ENCODE measurements around the gene MDFIC2.
A peak's percentile ranks its signal among the peaks of the same experiment; 100 is the strongest.

MDFIC2 gene

DNA sequence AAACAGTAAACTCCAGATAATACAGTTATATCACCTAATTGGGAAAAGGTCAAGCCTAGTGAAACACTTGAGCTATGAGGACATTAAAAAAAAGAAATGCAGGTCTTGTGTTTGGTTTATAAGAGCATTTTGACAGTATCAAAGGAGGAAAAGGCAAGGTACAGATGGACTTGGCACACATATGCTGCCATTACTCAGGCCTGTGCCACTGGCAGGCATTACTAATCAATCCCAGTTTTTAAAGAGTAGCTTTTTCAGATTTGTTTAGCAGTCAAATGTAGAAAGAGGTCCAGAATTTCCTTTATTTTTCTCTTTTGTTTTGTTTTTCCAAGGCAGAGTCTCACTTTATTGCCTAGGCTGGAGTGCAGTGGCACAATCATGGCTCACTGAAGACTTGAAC is 38.9 kb downstream of the MDFIC2 start:
- TF ChIP-seq, protein P1, sequence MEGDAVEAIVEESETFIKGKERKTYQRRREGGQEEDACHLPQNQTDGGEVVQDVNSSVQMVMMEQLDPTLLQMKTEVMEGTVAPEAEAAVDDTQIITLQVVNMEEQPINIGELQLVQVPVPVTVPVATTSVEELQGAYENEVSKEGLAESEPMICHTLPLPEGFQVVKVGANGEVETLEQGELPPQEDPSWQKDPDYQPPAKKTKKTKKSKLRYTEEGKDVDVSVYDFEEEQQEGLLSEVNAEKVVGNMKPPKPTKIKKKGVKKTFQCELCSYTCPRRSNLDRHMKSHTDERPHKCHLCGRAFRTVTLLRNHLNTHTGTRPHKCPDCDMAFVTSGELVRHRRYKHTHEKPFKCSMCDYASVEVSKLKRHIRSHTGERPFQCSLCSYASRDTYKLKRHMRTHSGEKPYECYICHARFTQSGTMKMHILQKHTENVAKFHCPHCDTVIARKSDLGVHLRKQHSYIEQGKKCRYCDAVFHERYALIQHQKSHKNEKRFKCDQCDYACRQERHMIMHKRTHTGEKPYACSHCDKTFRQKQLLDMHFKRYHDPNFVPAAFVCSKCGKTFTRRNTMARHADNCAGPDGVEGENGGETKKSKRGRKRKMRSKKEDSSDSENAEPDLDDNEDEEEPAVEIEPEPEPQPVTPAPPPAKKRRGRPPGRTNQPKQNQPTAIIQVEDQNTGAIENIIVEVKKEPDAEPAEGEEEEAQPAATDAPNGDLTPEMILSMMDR (IDR thresholded peaks at IDR 0.05; ENCODE audit: poor library complexity, severe bottlenecking), result no peak
- H3K27me3 ChIP-seq (ENCODE audit: insufficient read depth, poor library complexity, severe bottlenecking), result no peaks in the 10 kb centered on the region
- H3K9me3 ChIP-seq (ENCODE audit: severe bottlenecking), result no peaks in the 10 kb centered on the region
- H3K4me1 ChIP-seq (ENCODE audit: insufficient read depth, poor library complexity, severe bottlenecking), result no peaks in the 10 kb centered on the region
- DNase-seq (ENCODE audit: low spot score), result no peak
- no peak overlapping the region for H3K27ac ChIP-seq (ENCODE audit: poor library complexity, severe bottlenecking)
- no peak for ATAC-seq (ENCODE audit: low read depth)
- no peak overlapping the region for H3K4me3 ChIP-seq (ENCODE audit: severe bottlenecking)
- no peaks in the 10 kb centered on the region for H3K36me3 ChIP-seq (ENCODE audit: low read depth)

DNA sequence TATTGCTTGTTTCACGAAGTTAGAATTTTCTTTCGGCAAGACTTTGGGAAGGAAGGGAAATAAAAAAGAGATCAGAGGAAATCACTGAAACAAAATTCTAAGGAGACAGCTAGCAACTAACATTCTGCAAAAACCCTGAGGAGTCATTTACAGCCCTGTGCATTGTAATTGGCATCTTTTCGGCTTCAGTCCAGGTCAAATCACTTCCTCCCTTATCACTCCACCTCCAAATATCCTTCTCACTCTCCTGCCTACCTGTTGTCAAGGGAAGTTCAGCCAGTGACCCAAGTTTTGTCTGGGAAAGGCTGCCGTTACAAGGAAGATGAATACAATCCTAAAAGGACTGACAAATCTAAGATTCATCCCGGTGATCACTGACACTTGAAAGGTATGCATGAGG is 39.6 kb downstream of the MDFIC2 start:
- Histone ChIP-seq H3K4me3 (ENCODE audit: severe bottlenecking) (no peak overlapping the region), H3K36me3 (ENCODE audit: low read depth) (no peaks in the 10 kb centered on the region), H3K9me3 (ENCODE audit: severe bottlenecking) (no peaks in the 10 kb centered on the region), H3K4me1 (ENCODE audit: insufficient read depth, poor library complexity, severe bottlenecking) (no peaks in the 10 kb centered on the region), H3K27me3 (ENCODE audit: insufficient read depth, poor library complexity, severe bottlenecking) (no peaks in the 10 kb centered on the region), H3K27ac (ENCODE audit: poor library complexity, severe bottlenecking) (no peak overlapping the region)
- DNase-seq (ENCODE audit: low spot score), result no peak
- ATAC-seq (ENCODE audit: low read depth), result no peak
- TF ChIP-seq, protein P1 (IDR thresholded peaks at IDR 0.05; ENCODE audit: poor library complexity, severe bottlenecking), result no peak

DNA sequence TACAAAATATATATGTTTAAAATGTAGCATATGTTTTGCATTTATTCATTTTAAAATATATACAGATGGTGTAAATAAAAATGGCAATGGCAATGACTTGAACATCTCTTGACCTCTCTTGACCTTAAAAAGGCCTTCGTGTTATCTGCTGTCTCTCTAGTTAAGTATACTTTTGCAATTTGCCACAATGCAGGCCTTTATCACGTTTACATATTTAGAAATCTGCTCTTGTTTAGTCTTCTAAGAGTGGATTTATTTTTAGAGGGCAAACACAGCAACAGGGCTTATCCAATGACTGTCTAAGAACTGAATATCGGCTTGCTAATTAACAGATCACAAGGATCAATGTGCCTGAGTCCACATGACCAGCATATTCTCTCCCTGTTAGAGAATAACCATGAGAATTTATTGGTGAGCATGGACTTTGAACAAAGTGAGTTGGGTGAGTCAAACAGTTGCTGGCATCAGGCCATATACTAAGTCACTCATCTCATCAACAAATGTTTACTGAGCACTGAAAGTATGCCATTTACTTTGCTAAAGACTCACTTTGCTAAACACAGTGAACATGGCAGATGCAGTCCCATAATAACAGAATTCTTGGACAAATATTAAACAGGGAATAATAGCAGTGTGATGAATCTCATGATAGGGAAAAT is 48.2 kb downstream of the MDFIC2 start:
- Histone ChIP-seq H3K27me3 (ENCODE audit: insufficient read depth, poor library complexity, severe bottlenecking) (no peaks in the 10 kb centered on the region), H3K9me3 (ENCODE audit: severe bottlenecking) (no peaks in the 10 kb centered on the region), H3K4me1 (ENCODE audit: insufficient read depth, poor library complexity, severe bottlenecking) (no peaks in the 10 kb centered on the region), H3K36me3 (ENCODE audit: low read depth) (no peaks in the 10 kb centered on the region), H3K4me3 (ENCODE audit: severe bottlenecking) (no peak overlapping the region), H3K27ac (ENCODE audit: poor library complexity, severe bottlenecking) (no peak overlapping the region)
- ATAC-seq (ENCODE audit: low read depth) (peak; percentile 33; the same call in 1 of the 3 replicates), DNase-seq (ENCODE audit: low spot score) (no peak)
- TF ChIP-seq, protein P1 (IDR thresholded peaks at IDR 0.05; ENCODE audit: poor library complexity, severe bottlenecking), result no peak

DNA sequence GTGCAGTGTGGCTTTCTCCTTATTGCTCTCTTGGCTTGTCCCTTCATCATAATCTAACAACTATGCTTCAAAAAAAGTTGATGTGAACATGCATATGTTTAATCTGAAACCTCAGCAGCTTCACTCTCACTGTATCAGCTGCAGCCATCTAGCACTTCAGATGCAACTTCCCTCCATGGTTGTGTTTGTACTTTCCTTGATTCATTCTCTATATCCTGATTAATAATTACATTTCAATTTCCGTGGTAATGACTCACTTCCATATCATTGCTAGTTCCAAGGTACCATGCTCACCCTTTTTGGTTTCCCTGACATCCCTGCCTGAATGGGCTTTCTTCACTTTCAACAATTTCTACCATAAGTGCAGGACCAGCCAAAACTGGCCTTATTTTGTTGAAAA is 51.2 kb downstream of the MDFIC2 start:
- no peaks in the 10 kb centered on the region for H3K9me3 ChIP-seq (ENCODE audit: severe bottlenecking)
- no peak overlapping the region for H3K4me3 ChIP-seq (ENCODE audit: severe bottlenecking)
- no peaks in the 10 kb centered on the region for H3K36me3 ChIP-seq (ENCODE audit: low read depth)
- H3K27me3 ChIP-seq (ENCODE audit: insufficient read depth, poor library complexity, severe bottlenecking), result peaks cover 8% of the 10 kb centered on the region
- TF ChIP-seq, protein P1 (IDR thresholded peaks at IDR 0.05; ENCODE audit: poor library complexity, severe bottlenecking), result no peak
- DNase-seq (ENCODE audit: low spot score), result no peak
- ATAC-seq (ENCODE audit: low read depth), result no peak
- H3K27ac ChIP-seq (ENCODE audit: poor library complexity, severe bottlenecking), result no peak overlapping the region
- H3K4me1 ChIP-seq (ENCODE audit: insufficient read depth, poor library complexity, severe bottlenecking), result no peaks in the 10 kb centered on the region

DNA sequence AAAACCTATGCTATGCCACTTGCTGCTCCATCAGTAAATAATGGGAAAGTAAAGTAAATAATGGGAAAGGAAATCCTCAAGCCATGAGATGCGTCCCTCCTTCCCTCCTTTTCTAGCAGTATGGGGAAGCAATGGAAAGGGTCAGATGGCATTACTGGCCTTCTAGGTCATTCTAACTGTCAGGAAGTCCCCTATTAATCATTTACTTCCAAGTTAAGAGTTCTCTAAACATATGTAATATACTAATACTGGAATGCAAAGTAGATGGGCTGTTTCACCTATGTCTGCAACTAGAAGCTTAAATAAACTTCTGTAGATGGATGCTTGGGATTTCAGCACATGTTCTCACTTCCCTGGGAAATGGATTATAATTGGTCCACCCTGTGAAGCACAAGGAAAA is 55.9 kb downstream of the MDFIC2 start:
- TF ChIP-seq, protein P1 (IDR thresholded peaks at IDR 0.05; ENCODE audit: poor library complexity, severe bottlenecking), result no peak
- H3K4me1 ChIP-seq (ENCODE audit: insufficient read depth, poor library complexity, severe bottlenecking), result no peaks in the 10 kb centered on the region
- H3K36me3 ChIP-seq (ENCODE audit: low read depth), result no peaks in the 10 kb centered on the region
- peaks cover 8% of the 10 kb centered on the region for H3K27me3 ChIP-seq (ENCODE audit: insufficient read depth, poor library complexity, severe bottlenecking)
- no peak overlapping the region for H3K4me3 ChIP-seq (ENCODE audit: severe bottlenecking)
- DNase-seq (ENCODE audit: low spot score) (no peak), ATAC-seq (ENCODE audit: low read depth) (no peak)
- H3K27ac ChIP-seq (ENCODE audit: poor library complexity, severe bottlenecking), result no peak overlapping the region
- no peaks in the 10 kb centered on the region for H3K9me3 ChIP-seq (ENCODE audit: severe bottlenecking)

All from RWPE2 (cell line).